HepG2 (cell line): ENCODE data around the gene CR1L. TPM values are rescaled to one million over a fixed set of nuclear protein-coding genes. Genes with fewer than 3 reads are reported as not detected.

ENCODE experiments used
- ARNTL ChIP-seq: sonication (generic); formaldehyde crosslinking; IDR thresholded peaks from 2 replicates; pipeline ENCODE4 v1.4.0; 2020; ENCODE audit warnings: mild to moderate bottlenecking, missing genetic modification reagents
- ASH2L ChIP-seq: fragments of 300-600, 200-600 bp; sonication (generic); IDR thresholded peaks from 2 replicates; pipeline ENCODE4 v1.7.0; 2017; ENCODE audit warnings: low read depth, mild to moderate bottlenecking, moderate library complexity, mixed read lengths, low read length; ENCODE audit not compliant: insufficient read length
- KMT2B ChIP-seq: IDR thresholded peaks from 2 replicates; pipeline ENCODE4 v1.6.1; 2016; ENCODE audit warnings: missing genetic modification reagents, missing compliant biosample characterization
- NR2C2 ChIP-seq: sonication (generic); formaldehyde crosslinking; IDR thresholded peaks from 2 replicates; pipeline ENCODE4 v1.4.0; 2020; ENCODE audit warnings: missing genetic modification reagents, mild to moderate bottlenecking, moderate library complexity, borderline replicate concordance
- PITX1 ChIP-seq: sonication (generic); formaldehyde crosslinking; IDR thresholded peaks from 2 replicates; pipeline ENCODE4 v1.5.1; 2020; ENCODE audit warnings: mild to moderate bottlenecking, missing genetic modification reagents
- SIX1 ChIP-seq: sonication (generic); formaldehyde crosslinking; IDR thresholded peaks from 2 replicates; pipeline ENCODE4 v1.4.0; 2020; ENCODE audit warnings: missing genetic modification reagents, borderline replicate concordance
- YY1 ChIP-seq: IDR thresholded peaks from 2 replicates; pipeline ENCODE4 v1.6.1; 2011; ENCODE audit warnings: low read length, low read depth, moderate library complexity, mild to moderate bottlenecking; ENCODE audit not compliant: insufficient read depth, insufficient replicate concordance
- ZNF335 ChIP-seq: sonication (generic); formaldehyde crosslinking; IDR thresholded peaks from 2 replicates; pipeline ENCODE4 v1.4.0; 2020; ENCODE audit warnings: missing genetic modification reagents
- ZNF577 ChIP-seq: sonication (generic); formaldehyde crosslinking; IDR thresholded peaks from 2 replicates; pipeline ENCODE4 v1.4.0; 2020; ENCODE audit warnings: mild to moderate bottlenecking, low read depth, missing genetic modification reagents, borderline replicate concordance
- polyA plus RNA-seq, 8 experiments: library from polyadenylated mRNA; depleted of rRNA in 3 of 8; stranded (reverse) in 7 of 8; unstranded in 1 of 8; fragments of >200 nt; fragmentation: Illumina TruSeq in 4 of 8; extraction: Trizol in 4 of 8; gene quantifications; 2 replicates each; pipeline versions ENCODE4 v1.2.1 to v1.2.3, GENCODE V29; 2011 to 2016; ENCODE audit warnings: low read depth in 4 of 8, missing spikeins in 1 of 8, mixed read lengths in 1 of 8; ENCODE audit not compliant: insufficient read depth in 1 of 8
- total RNA-seq, 5 experiments: library from RNA; depleted of rRNA; stranded (reverse); fragments of >200 nt; fragmentation: Illumina TruSeq; extraction: Trizol; gene quantifications; 2 replicates each; pipeline ENCODE4 v1.2.3, GENCODE V29; 2016; ENCODE audit warnings: low read depth in 1 of 5
- TF ChIP-seq, protein P1 (sequence below): sonication (generic); formaldehyde crosslinking; IDR thresholded peaks from 2 replicates; pipeline ENCODE4 v1.5.0; 2020; ENCODE audit warnings: missing genetic modification reagents
- TF ChIP-seq, protein P2 (sequence below): sonication (generic); formaldehyde crosslinking; IDR thresholded peaks from 2 replicates; pipeline ENCODE4 v1.8.0; 2022; ENCODE audit warnings: mild to moderate bottlenecking, missing genetic modification reagents, moderate library complexity
- TF ChIP-seq, protein P3 (sequence below): IDR thresholded peaks from 2 replicates; pipeline ENCODE4 v1.6.1; 2018; ENCODE audit warnings: missing genetic modification reagents
- TF ChIP-seq, protein P4 (sequence below): sonication (generic); formaldehyde crosslinking; conservative IDR thresholded peaks from 2 replicates; pipeline ENCODE4 v1.4.0; 2020; ENCODE audit warnings: mild to moderate bottlenecking, missing genetic modification reagents, moderate library complexity
- TF ChIP-seq, protein P5 (sequence below): IDR thresholded peaks from 2 replicates; pipeline ENCODE4 v1.6.1; 2016; ENCODE audit warnings: mild to moderate bottlenecking
- TF ChIP-seq, protein P6 (sequence below): IDR thresholded peaks from 2 replicates; pipeline ENCODE4 v1.6.1; 2016
- TF ChIP-seq, protein P7 (sequence below): sonication (generic); formaldehyde crosslinking; IDR thresholded peaks from 2 replicates; pipeline ENCODE4 v1.4.0; 2020; ENCODE audit warnings: missing genetic modification reagents
- TF ChIP-seq, protein P8 (sequence below): sonication (generic); formaldehyde crosslinking; IDR thresholded peaks from 2 replicates; pipeline ENCODE4 v1.4.0; 2020; ENCODE audit warnings: missing genetic modification reagents

The CR1L gene
- total and polyA plus RNA-seq, 2 of the 13 experiments (the other 11 are each of a cell fraction or from before 2014, with no cell fraction given), result not detected

DNA sequence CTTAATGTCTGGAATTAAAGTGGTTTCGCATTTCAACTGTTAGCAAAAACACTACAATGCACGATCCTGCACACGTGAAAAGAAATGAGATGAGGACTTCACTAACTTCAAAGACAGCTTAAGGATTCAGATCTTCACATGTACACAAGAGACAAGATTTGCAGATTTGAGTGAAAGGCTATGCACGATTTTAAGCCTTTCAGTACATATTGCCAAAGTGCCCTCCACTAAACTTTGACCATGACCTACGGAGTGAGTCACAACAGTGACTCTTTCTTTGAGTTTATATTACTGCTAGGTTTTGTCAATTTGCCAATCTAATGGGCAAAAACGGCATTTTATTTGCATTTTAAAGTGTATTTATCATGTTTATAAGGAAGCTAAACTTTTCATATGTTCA lies 41.2 kb upstream of the CR1L start (continued):
- TF ChIP-seq, protein P1, sequence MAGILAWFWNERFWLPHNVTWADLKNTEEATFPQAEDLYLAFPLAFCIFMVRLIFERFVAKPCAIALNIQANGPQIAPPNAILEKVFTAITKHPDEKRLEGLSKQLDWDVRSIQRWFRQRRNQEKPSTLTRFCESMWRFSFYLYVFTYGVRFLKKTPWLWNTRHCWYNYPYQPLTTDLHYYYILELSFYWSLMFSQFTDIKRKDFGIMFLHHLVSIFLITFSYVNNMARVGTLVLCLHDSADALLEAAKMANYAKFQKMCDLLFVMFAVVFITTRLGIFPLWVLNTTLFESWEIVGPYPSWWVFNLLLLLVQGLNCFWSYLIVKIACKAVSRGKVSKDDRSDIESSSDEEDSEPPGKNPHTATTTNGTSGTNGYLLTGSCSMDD (CRISPR knock-in tag), result no peak
- TF ChIP-seq SIX1 (CRISPR knock-in tag), result peak; percentile 91; the same call in 1 of the 2 replicates
- TF ChIP-seq, protein P2, sequence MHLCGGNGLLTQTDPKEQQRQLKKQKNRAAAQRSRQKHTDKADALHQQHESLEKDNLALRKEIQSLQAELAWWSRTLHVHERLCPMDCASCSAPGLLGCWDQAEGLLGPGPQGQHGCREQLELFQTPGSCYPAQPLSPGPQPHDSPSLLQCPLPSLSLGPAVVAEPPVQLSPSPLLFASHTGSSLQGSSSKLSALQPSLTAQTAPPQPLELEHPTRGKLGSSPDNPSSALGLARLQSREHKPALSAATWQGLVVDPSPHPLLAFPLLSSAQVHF, result no peak
- TF ChIP-seq, protein P3, sequence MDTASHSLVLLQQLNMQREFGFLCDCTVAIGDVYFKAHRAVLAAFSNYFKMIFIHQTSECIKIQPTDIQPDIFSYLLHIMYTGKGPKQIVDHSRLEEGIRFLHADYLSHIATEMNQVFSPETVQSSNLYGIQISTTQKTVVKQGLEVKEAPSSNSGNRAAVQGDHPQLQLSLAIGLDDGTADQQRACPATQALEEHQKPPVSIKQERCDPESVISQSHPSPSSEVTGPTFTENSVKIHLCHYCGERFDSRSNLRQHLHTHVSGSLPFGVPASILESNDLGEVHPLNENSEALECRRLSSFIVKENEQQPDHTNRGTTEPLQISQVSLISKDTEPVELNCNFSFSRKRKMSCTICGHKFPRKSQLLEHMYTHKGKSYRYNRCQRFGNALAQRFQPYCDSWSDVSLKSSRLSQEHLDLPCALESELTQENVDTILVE (CRISPR knock-in tag), result peak; percentile 59; the same call in 1 of the 2 replicates
- TF ChIP-seq, protein P4, sequence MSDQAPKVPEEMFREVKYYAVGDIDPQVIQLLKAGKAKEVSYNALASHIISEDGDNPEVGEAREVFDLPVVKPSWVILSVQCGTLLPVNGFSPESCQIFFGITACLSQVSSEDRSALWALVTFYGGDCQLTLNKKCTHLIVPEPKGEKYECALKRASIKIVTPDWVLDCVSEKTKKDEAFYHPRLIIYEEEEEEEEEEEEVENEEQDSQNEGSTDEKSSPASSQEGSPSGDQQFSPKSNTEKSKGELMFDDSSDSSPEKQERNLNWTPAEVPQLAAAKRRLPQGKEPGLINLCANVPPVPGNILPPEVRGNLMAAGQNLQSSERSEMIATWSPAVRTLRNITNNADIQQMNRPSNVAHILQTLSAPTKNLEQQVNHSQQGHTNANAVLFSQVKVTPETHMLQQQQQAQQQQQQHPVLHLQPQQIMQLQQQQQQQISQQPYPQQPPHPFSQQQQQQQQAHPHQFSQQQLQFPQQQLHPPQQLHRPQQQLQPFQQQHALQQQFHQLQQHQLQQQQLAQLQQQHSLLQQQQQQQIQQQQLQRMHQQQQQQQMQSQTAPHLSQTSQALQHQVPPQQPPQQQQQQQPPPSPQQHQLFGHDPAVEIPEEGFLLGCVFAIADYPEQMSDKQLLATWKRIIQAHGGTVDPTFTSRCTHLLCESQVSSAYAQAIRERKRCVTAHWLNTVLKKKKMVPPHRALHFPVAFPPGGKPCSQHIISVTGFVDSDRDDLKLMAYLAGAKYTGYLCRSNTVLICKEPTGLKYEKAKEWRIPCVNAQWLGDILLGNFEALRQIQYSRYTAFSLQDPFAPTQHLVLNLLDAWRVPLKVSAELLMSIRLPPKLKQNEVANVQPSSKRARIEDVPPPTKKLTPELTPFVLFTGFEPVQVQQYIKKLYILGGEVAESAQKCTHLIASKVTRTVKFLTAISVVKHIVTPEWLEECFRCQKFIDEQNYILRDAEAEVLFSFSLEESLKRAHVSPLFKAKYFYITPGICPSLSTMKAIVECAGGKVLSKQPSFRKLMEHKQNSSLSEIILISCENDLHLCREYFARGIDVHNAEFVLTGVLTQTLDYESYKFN, result peak; percentile 84
- TF ChIP-seq ZNF335 (CRISPR knock-in tag), result 0 out of 2 replicates have a peak, but pooled peaks have one; percentile 25
- peak; percentile 72 for TF ChIP-seq NR2C2 (CRISPR knock-in tag)
- TF ChIP-seq, protein P5, sequence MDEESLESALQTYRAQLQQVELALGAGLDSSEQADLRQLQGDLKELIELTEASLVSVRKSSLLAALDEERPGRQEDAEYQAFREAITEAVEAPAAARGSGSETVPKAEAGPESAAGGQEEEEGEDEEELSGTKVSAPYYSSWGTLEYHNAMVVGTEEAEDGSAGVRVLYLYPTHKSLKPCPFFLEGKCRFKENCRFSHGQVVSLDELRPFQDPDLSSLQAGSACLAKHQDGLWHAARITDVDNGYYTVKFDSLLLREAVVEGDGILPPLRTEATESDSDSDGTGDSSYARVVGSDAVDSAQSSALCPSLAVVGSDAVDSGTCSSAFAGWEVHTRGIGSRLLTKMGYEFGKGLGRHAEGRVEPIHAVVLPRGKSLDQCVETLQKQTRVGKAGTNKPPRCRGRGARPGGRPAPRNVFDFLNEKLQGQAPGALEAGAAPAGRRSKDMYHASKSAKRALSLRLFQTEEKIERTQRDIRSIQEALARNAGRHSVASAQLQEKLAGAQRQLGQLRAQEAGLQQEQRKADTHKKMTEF (CRISPR knock-in tag), result peak; percentile 86
- peak; percentile 97 for TF ChIP-seq PITX1
- no peak for TF ChIP-seq ZNF577 (CRISPR knock-in tag)
- TF ChIP-seq ARNTL (CRISPR knock-in tag), result peak; percentile 96
- 0 out of 2 replicates have a peak, but pooled peaks have one; percentile 51 for TF ChIP-seq KMT2B (CRISPR knock-in tag)
- TF ChIP-seq YY1, result no peak
- TF ChIP-seq, protein P6, sequence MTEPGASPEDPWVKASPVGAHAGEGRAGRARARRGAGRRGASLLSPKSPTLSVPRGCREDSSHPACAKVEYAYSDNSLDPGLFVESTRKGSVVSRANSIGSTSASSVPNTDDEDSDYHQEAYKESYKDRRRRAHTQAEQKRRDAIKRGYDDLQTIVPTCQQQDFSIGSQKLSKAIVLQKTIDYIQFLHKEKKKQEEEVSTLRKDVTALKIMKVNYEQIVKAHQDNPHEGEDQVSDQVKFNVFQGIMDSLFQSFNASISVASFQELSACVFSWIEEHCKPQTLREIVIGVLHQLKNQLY (CRISPR knock-in tag), result peak; percentile 95
- peak; percentile 44 for TF ChIP-seq ASH2L
- TF ChIP-seq, protein P7, sequence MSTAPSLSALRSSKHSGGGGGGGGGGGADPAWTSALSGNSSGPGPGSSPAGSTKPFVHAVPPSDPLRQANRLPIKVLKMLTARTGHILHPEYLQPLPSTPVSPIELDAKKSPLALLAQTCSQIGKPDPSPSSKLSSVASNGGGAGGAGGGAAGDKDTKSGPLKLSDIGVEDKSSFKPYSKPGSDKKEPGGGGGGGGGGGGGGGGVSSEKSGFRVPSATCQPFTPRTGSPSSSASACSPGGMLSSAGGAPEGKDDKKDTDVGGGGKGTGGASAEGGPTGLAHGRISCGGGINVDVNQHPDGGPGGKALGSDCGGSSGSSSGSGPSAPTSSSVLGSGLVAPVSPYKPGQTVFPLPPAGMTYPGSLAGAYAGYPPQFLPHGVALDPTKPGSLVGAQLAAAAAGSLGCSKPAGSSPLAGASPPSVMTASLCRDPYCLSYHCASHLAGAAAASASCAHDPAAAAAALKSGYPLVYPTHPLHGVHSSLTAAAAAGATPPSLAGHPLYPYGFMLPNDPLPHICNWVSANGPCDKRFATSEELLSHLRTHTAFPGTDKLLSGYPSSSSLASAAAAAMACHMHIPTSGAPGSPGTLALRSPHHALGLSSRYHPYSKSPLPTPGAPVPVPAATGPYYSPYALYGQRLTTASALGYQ, result peak; percentile 95
- TF ChIP-seq, protein P8, sequence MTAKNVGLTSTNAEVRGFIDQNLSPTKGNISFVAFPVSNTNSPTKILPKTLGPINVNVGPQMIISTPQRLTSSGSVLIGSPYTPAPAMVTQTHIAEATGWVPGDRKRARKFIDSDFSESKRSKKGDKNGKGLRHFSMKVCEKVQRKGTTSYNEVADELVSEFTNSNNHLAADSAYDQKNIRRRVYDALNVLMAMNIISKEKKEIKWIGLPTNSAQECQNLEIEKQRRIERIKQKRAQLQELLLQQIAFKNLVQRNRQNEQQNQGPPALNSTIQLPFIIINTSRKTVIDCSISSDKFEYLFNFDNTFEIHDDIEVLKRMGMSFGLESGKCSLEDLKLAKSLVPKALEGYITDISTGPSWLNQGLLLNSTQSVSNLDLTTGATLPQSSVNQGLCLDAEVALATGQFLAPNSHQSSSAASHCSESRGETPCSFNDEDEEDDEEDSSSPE, result 0 out of 2 replicates have a peak, but pooled peaks have one; percentile 23
